ENCODE measurements around the gene SH3TC1.

The SH3TC1 gene

DNA sequence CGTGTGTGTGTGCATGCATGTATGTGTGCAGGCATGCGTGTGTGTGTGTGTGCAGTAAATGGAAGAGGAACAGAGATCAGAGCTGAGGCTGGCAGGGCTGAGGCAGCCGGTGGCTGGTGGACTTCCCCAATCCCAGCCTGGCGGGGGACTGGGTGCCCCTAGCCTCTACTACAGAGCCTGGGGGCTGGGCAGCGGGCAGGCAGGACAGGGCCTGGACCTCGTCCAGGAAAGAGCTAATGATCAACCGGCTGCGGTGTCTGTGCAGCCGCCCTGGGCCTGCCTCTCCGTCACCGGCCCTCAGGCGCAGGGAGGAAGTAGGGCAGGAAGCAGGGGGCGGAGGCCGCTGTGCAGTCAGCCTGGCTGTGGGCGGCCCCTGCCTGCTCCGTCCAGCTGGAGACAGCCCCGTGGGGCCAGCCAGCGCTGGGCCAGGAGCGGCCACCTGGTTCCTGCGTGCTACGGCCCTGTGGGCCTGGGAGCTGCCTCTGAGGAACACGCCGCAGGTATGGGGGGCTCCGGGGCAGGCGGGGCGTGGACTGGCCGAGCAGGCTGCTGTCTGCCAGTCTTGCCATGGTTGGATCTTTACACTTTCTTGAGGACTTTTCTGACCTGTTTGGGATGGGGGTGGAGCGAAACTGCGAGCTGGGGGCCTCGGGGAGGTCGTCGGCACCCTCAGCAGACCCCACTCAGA lies at the start of gene SH3TC1:
TSS of gene SH3TC1 (plus strand) at position 385 of the 688 bp plus-strand sequence. CDS start 5,905 bp downstream, outside the sequence.
- DNase-seq: peak; percentile 69 to 76

DNA sequence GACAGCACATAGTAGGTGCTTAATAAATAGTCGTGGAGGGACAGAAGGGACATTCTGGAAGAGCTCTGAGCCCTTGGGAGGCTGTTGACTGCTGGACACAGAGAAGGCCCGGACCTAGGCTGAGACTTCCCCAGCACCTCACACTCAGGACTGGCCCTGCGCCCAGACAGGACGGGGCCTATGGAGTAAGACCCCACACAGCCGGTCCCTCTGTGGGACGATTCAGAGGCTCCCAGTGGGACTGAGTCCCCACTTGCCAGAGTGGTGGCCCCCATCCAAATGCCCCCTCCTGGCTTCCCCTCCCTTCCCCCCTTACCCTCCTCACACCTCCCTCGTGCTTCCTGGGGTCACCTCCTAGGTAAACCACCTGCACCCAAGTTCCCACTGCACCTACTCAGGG lies 49.4 kb upstream of the SH3TC1 start:
- no peak for DNase-seq

DNA sequence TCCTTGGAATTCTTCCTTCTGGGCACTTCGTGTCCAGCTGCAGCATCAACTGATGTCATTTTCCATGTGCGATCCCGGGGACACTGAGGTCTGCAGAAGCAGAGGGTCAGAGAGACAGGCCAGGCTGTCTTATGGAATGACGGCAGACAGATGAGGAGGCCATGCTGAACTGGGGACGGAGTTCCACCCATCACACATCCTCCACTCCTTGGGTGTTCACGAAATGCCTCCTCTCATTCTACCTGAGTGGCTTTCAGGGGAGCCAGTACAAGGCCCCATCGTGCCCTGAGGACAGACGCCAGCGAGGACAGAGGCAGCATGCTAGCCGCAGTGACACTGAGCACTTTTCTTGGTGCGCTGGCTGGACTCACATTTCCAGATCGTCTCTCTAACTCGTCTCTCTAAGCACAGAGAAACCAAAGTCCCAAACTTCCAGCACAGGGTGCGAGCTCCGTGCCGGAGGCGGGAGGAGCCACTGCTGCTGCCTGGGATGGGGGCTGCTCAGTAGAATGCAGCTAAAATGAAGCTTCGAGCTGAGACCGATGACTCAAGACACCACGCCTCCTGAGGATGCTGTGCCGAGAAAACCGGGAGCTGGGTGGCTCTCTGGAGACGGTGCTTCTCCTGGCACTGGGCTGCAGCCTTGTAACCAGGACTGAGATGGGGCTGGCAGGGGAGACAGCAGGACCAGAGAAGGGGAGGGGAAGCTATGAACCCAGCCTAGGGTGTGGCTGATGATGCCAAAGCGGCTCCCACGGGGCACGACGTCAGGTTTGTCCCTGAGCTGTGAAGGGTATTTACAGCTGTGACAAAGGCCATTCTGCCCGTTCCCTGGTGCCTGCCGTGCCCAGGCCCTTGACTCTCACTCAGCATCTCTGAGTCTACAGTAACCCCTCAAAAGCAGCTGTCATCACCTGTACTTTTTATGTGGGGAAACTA lies 48.7 kb upstream of the SH3TC1 start:
- no peak for DNase-seq

DNA sequence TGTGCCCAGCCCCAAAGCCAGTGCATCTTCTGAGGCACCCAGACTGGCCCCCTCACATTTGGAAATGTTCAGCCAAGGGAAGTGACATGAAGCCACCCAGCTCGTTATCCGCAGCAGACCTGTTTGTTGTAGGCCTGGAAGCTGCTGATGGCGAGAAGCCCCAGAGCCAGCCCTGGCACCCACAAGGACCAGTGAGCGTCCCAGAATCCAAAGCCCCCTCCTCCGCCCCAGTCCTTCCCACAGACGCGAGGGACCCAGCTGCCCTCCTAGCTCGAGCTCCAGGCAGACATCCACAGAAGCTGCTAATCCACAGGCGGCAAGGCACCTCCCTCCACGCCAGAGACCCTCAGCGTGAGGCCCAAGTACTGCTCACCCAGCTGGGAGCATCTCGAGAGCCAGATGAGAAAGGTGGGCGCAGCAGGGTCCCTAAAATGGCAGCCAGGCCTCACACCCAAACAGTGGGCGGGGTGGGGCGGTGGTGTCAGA lies 47.9 kb upstream of the SH3TC1 start:
- no peak for DNase-seq

DNA sequence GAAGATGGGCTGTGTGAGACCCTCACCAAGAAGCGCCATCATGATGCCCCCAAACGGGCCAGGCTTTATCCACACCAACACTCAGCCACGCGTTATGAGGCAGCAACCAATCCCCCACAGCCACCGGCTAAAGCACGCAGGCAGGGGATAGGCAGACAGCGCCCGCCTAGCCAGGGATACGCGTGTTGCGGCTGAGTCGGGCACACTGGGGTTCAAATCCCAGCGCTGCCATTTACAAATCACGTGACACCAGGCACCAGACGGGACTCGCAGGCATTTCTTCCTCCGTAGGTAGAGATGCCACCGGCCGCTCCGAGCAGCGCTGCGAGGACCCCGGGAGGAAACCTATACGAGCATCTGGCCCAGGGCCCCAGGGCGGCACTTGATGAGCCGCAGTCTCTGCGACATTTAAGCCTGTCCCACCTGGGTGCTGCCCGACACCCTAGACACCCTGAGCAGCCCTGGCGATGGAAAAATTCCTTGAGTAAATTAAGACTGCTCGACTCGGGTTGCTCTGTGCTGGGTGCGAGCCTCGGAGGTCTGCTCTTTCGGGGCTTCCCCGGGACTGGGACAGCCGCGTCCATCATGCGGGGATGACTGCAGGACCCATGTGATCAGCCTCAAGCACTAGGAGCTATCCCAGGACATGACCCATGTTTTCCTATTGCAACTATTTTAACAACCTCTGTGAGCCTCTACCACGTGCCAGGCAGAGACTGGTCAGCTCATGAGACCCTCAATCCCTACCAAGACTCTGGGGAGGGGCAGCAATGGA lies 46.8 kb upstream of the SH3TC1 start:
- no peak for DNase-seq

DNA sequence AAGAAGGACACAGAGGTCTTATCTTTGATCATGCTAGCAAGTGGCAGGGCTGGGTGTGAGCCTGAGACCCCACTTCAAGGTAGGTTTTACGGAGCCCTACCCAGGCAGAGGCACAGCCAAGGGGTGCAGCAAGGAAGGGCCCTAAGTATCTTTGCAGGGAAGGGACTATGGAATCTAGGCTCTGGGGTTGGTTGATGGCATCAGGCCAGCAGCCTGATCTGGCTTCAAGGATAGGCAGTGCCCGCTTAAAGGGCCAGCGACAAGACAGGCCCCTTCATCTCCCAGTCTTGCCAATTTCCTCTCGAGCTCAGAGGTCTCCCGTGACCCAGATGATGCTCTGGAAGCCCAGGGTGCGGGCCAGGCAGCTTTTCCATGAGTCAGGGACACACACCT lies 46.2 kb upstream of the SH3TC1 start:
- DNase-seq: no peak

DNA sequence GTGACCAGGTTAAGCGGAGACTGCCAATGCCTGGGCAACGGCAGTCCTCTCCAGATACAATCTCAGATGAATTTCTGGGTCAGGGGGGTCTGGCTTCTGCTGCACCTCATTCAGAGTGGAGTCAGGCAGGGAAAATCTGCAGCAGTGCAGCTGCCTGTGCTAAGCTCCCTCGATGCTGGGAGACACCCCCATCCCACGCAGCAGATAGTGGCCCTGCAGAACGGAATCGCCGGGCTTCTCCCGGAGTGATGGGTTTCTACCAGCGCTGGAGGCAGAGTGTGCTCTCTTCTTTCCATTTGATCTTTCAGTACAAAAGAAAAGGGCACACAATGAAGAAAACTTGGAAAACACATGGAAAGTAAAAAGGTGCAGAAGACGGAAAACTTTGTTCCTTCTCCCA lies 45.6 kb upstream of the SH3TC1 start:
- DNase-seq: no peak

DNA sequence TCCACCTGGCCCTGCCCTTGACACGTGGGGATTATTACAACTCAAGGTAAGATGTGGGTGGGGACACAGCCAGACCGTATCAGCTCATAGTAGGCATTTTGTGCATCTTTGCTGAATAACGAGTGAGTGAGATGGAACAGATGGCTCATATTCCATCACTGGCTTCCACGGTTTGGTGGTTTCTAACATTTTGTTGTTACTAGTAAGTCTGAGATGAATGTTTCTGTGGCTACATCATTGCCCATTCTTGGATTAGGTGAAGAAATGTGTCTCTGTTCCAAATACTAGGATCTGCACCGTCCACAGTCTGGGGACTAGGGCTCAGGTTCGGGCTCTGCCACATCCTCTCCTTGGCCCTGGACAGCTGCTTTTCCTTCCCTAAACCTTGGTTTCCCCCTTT lies 44.0 kb upstream of the SH3TC1 start:
- no peak for DNase-seq

DNA sequence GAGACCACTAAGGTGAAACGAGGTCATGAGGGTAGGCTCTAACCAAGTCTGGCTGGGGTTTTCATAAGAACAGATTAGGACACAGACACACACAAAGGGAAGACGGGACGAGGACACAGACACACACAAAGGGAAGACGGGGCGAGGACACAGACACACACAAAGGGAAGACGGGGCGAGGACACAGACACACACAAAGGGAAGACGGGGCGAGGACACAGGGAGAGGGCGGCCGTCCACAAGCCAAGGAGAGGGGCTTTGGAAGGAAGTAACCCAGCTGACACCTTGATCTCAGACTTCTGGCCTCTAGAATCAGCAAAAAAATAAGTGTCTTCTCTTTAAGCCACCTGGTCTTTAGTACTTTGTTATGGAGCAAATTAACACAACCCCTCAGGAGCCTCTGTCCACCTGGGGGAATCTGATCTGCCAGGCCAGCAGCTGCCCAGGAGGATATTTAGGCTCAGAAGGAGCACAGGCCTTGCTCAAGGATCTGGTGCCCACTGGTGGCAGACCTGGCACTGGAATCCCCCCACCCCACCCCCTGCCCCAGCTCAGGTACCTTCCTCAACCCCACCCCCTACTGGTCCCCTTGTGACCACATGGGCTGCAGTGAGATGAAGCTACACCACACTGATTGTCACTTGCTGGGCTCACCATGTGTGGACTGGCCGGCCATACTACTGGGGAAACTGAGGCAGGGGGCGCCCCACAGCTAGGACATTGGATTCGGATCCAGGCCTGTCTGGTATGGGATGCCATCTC lies 43.2 kb upstream of the SH3TC1 start:
- DNase-seq: no peak

DNA sequence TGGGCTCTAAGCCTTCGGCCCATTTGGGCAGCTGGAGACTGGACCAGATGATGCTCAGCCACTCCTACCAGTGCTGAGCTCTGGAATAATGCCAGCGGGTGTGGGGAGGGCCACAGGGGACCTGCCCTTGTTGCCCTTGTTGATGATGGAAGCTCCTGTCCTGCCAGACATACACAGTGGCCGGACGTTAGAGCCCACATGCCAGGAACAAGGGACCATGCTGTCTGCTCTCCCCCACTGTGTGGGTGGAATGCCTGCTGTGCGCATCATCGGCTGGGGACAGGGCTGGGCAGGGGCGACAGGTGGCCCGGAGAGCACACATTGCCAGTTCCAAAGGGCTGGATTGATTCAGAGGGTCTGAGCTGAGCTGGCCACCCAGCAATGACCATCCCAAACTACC lies 42.5 kb upstream of the SH3TC1 start:
- no peak for DNase-seq

DNA sequence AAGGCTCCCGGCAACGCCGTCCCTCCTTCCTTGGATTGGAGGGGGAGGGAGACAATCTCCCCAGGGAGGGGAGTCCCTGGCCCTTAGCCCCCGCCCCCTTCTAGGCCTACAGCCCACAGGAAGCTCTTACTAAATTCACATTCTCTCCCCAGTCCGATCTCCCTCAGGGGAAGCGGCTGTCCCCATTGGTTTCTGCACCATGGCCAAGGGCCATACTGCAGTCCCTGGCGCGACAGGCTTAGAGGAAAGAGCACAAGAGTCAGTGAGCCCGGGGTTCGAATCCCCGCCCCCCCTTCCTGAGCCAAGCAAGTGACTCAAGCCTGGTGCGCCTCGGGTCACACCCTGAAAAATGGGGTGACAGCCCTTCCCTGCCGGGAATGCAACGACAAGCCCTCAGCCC lies 41.6 kb upstream of the SH3TC1 start:
- no peak for DNase-seq

DNA sequence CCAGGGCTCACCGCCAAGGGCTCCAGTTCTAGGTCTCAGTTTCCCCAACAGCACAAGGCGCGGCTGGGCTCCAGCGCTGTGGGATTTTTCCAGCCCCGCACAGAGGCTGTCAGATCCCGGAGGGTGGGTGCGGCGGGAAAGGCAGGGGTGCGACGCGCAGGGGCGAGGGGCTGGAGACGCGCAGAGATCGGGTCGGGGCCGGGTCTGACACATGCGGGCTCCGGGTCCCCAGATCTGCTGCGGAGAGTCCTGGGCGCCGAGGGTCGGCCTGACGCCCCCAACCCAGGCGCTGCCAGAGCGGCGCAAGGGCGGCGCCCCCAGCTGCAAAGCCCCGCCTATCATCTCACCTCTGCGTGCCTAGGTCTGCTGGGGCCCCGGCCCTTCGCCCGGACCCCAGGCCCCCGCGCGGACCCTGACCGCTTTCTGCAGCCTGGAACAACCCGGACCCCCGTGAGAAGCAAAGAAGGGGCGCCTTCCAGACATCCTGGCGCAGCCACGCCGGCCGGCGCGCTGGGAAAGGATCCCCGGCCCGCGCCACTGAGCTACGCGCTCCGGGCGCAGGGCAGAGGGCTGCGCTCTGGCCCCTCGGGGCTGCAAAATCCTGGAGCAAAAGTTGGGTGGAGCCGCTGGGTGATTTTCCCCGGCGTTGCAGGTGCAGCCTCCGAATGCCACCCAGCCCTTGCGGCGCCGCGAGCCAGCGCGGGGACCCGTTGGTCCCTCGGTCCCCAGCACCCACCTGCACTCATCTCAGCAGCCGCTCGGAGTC lies 41.0 kb upstream of the SH3TC1 start:
- DNase-seq: no peak

DNA sequence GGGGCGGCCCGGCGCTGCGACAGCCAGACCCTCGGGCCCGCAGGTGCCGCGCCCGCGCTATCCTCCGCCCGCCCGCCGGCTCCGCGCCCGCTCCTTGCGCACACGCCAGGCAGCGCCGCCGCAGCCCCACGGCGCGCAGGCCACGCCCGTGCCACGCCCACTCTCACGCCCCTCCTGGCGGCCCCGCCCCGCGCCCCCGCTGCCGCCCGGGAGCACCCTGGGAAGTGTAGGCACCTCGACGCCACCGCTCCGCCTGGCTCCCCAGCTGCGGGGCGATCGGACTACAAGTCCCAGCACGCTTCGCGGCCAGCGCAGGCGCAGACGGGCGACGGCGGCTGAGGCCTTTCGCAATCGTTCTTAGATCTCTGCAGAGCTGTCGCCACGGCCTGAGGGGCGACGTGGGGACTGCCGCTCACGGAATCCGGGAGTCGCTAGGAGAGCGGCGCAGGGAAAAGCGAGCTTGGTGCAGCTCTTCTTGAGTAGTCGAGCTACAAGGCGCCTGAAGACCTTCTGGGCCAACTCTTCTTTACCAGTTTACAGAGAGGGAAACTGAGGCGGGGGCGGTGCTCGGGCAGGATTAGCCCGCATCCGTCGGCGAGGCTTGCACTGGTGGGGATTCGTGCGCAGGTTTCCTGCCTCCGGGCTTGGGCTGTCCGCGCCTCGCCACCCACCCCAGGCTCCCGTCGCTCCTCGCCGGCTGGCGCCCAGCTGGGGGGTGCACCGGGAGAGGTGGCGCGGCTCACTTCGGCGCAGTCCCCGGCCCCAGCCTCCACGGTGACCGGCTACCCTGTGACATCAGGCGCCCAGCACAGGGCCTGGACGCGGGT lies 40.2 kb upstream of the SH3TC1 start, which contains the start of gene ABLIM2:
TSS of gene ABLIM2 (minus strand) at position 104 of the 827 bp plus-strand sequence. CDS start 124 bp downstream, outside the sequence.
- DNase-seq: peak; percentile 98

DNA sequence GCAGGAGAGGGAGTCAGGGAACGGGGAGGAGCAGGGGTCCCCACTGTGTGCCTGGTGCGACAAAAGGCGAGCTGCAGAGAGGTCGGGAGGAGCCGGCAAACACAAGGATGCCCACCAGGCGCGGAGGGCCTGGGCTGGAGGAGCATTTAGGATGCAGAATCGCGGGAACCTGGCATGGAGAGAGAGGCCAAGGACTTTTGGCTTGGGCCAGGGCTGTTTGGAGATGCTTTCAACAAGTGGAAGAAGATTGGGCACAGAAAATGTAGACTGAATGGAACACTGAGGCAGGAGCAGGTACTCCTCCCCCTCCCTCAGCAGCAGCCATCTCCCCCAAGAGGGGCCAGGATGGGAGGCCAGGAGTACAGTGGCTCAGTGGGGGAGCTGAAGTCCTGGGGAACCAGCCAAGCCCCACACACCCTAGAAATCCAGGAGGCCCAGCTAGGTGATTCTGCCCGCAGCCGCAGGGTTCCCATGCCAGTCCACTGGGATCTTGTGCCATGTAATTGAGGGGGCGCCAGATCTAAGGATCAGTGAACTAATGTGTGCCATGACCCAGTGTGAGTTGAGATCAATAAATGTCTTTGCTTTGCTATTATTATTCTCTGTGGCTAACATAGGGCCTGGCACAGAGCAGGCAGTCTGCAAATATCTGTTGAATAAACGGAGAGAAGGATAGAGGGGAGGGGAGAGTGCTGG lies 39.4 kb upstream of the SH3TC1 start:
- peak in 1 of 2 experiments; percentile 17 for DNase-seq

DNA sequence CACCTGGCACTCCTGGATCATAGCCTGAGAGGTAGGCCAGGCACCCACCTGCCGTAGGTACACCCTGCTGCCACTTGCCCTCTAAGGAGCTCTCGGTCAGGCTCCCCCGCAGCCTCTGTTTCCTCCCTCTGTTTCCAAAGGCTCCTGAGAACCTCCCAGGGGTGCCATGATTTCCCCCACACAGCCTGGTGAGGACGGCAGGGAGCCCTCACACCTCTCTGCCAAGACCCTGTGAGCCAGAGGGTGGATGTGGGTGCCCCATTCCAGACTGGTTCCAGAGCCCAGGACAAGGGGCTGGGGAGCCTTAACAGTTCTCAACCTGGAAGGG lies 38.9 kb upstream of the SH3TC1 start:
- DNase-seq: no peak

DNA sequence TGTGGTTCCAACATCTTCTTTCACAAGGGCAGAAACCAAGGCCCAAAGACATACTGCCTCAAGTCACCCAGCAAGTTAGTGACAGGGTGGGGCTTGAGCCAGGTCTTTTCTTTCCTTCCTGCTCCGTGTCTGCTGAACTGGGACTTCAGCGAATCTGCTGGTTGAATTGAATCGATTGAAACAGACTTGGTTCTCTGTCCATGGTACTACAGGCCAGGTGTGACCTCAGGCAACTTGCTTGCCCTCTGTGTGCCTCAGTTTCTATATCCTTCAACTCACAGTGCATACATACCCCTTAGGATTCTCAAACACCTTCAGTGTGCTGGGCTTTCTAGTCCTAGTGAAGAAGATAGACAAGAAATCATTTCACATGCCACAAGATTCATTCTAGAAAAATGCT lies 38.5 kb upstream of the SH3TC1 start:
- no peak for DNase-seq

DNA sequence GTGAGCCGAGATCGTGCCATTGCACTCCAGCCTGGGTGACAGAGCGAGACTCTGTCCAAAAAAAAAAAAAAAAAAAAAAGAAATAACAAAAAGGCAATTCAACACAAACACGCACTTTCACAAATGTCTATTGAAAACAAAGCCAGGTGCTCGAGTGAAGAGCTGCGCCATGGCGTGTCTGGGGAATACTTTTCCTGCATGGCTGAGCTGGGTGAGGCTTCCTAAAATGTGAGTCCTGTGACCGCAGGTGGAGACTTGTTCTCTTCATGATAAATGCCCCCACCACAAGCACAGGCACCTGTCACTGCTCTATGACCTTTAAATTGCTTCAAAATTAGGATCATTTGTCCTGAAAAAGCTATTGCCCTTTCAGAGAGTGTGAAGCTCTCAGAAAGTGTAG lies 36.5 kb upstream of the SH3TC1 start:
- no peak for DNase-seq

DNA sequence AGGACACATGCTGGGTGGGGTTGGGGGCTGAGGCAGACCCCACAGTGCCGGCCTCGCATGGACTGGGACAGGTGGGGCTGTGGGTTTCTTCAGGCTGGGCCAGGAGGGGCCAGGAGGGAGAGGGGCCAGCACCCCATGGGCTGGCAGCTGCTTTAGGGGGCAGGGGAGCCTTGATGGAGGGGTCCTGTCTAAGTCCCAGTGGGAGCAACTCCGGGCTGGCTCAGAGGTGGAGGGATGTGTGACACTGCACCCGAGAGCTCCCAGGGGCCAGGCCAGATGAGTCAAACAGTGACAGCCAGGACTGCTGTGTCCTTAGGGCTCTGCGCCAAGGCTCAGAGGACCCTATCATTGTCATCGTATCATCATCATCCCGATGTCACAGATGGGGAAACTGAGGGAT lies 36.1 kb upstream of the SH3TC1 start:
- DNase-seq: no peak

DNA sequence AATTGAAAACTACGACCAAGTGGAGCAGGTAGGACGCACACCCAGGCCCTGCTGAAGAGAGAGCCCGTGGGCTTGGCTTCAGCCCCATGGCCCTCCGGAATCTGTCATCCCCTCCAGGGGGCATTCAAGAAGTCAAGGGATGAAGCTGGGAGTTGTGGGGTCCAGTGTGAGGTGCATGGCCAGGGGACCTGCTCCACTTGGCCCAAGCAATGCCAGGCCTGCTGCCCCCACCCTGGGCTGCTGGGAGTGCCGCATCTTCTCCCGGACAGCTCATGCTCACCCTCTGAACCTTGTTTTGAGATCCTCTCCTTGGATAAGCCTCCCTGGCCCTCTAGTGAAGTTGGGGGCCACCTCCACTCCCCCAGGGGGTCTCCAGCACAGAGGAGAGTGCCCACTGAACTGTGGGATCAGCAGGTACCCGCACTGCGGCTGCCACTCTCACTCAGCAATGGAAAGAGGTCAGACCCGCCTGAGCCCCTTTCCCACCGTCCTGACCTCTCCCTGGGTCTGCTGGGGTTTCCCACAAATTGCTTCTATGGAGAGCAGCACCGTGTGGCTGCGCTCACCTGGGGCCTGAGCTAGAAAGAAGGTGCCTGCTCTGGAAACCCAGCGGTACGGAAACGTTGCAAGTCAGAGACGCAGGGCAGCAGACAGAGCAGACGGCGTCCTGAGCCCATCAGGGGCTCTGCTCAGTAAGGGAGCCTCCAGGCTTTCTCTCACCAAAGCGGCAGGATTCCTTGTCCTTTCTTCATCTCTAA lies 35.5 kb upstream of the SH3TC1 start:
- DNase-seq: no peak

Measured in activated CD4-positive, alpha-beta T cell treated with anti-CD3 and anti-CD28 coated beads, Interleukin-2, amount 50 U/mL, for 48 hours (primary cell).